Measurements from ENCODE around the gene HDHD5.

GRCh38 chr22:17149076-17149815 lies 9.8 kb downstream of the HDHD5 start:
- TF ChIP-seq CTCF (IDR thresholded peaks at IDR 0.05) (no peak), POLR2AphosphoS5 (IDR thresholded peaks at IDR 0.05) (no peak), EP300 (IDR thresholded peaks at IDR 0.05) (no peak)

Measured in suprapubic skin (tissue), 4 donors.